OCI-LY7 (cell line): ENCODE data around the gene CLMN. TPM values are rescaled to one million over a fixed set of nuclear protein-coding genes. Genes with fewer than 3 reads are reported as not detected.

ENCODE experiments used
- BruUV-seq: library from RNA; stranded (reverse); fragments of 400-500 nt; replicated peaks from 2 replicates; lab custom pipeline; 2021; lab: Mats Ljungman, UMichigan
- CTCF ChIA-PET: fragments of 300-600 bp; sonication (Branson Sonifier 250); formaldehyde crosslinking; loops from one replicate; lab custom pipeline; 2022; ENCODE audit warnings: antibody characterized with exemption; ENCODE audit not compliant: unreplicated experiment; lab: Charles Lee
- POLR2A ChIA-PET: fragments of 300-600 bp; sonication (Branson Sonifier 250); formaldehyde crosslinking; loops from one replicate; lab custom pipeline; 2022; ENCODE audit warnings: antibody characterized with exemption; lab: Charles Lee
- DNase-seq: peaks from one replicate; pipeline ENCODE4 v3.0.0-alpha.2; 2015; ENCODE audit warnings: low spot score
- H2AFZ ChIP-seq: fragments of 200-600 bp; sonication (generic), shearing (Covaris generic); 2 replicates; pipeline ENCODE4 v1.6.1; 2014; ENCODE audit warnings: mild to moderate bottlenecking, antibody characterized with exemption, low read length, moderate library complexity
- H3K27ac ChIP-seq: fragments of 200-600 bp; sonication (generic); 2 replicates; pipeline ENCODE4 v1.5.1; 2014; ENCODE audit warnings: mixed run types, low read depth, mild to moderate bottlenecking, moderate library complexity, low read length, inconsistent platforms; ENCODE audit not compliant: poor library complexity, severe bottlenecking
- H3K36me3 ChIP-seq: fragments of 200-600 bp; sonication (generic); 2 replicates; pipeline ENCODE4 v1.6.1; 2014; ENCODE audit warnings: mild to moderate bottlenecking, antibody characterized with exemption, low read length, moderate library complexity, mixed read lengths; ENCODE audit not compliant: insufficient read depth
- H3K4me1 ChIP-seq: fragments of 200-600 bp; sonication (generic); 2 replicates; pipeline ENCODE4 v1.5.1; 2014; ENCODE audit warnings: mild to moderate bottlenecking, low read length; ENCODE audit not compliant: insufficient read depth, poor library complexity, severe bottlenecking
- H3K4me2 ChIP-seq: fragments of 200-600 bp; sonication (generic); 2 replicates; pipeline ENCODE4 v1.6.1; 2014; ENCODE audit warnings: mild to moderate bottlenecking, low read length
- H3K4me3 ChIP-seq: fragments of 200-600 bp; sonication (generic); 2 replicates; pipeline ENCODE4 v1.5.1; 2014; ENCODE audit warnings: mild to moderate bottlenecking, low read depth, low read length; ENCODE audit not compliant: poor library complexity, severe bottlenecking
- H3K79me2 ChIP-seq: fragments of 200-600 bp; sonication (generic); 2 replicates; pipeline ENCODE4 v1.6.1; 2016; ENCODE audit warnings: low read depth, mild to moderate bottlenecking, low read length, moderate library complexity, mixed read lengths; ENCODE audit not compliant: insufficient read depth
- H3K9me2 ChIP-seq: fragments of 200-600 bp; sonication (generic); 2 replicates; pipeline ENCODE4 v1.6.1; 2016; ENCODE audit warnings: mild to moderate bottlenecking, low read length, mixed read lengths; ENCODE audit not compliant: insufficient read depth
- H3K9me3 ChIP-seq: fragments of 200-600 bp; sonication (generic); 2 replicates; pipeline ENCODE4 v1.6.1; 2014; ENCODE audit warnings: mild to moderate bottlenecking, mixed run types, low read length, mixed read lengths
- H4K20me1 ChIP-seq: fragments of 200-600 bp; sonication (generic); 2 replicates; pipeline ENCODE4 v1.6.1; 2014; ENCODE audit warnings: mild to moderate bottlenecking, antibody characterized with exemption, low read length, moderate library complexity, mixed read lengths; ENCODE audit not compliant: insufficient read depth
- CTCF ChIP-seq: fragments of 200-600 bp; sonication (generic); conservative IDR thresholded peaks from 2 replicates; pipeline ENCODE4 v1.5.1; 2014; ENCODE audit warnings: mild to moderate bottlenecking, antibody characterized with exemption, low read length, moderate library complexity, mixed read lengths
- EZH2phosphoT487 ChIP-seq: fragments of 200-600 bp; sonication (generic); IDR thresholded peaks from 2 replicates; pipeline ENCODE4 v1.6.1; 2018; ENCODE audit warnings: low read depth, borderline replicate concordance, mild to moderate bottlenecking, mixed run types, antibody characterized with exemption, low read length, moderate library complexity, mixed read lengths
- intact Hi-C: fragments of 100-400 bp; cut with micrococcal nuclease; formaldehyde crosslinking; loops from one replicate; pipeline ENCODE4 v1.10.0; 2022; ENCODE audit not compliant: unreplicated experiment
- total RNA-seq, 2 experiments: library from RNA; depleted of rRNA in 1 of 2; stranded (reverse); fragments of >200 nt in 1 of 2; shearing (Covaris generic) in 1 of 2; gene quantifications; 2 replicates each; pipeline ENCODE4 v1.2.3, GENCODE V29; 2014 to 2022

The CLMN gene
- total RNA-seq, 2 experiments from 2014 or later: 6.8 to 12.0 TPM

- H3K9me3 ChIP-seq: peaks cover 12% of the 10 kb centered on the region; the same call in 1 of the 2 replicates
- H3K79me2 ChIP-seq: no peaks in the 10 kb centered on the region
- peak overlapping the region; percentile 45 for H3K4me3 ChIP-seq
- peak overlapping the region; percentile 69 for H3K27ac ChIP-seq
- peak; percentile 98 for DNase-seq
- CTCF ChIA-PET: interaction anchor here (0.8 to 1.1 kb wide), 2 partner anchors 23 to 37 kb away, joined by 3 read pairs; no protein-coding TSS in a partner anchor
- peak overlapping the region; percentile 71 for H3K4me2 ChIP-seq
- POLR2A ChIA-PET: interaction anchor here (0.8 to 3.4 kb wide), 8 partner anchors 9 to 62 kb away, joined by 3 to 11 read pairs (median 4); partner anchors contain the start of gene CLMN
- TF ChIP-seq CTCF (no peak), EZH2phosphoT487 (no peak)
- no peaks in the 10 kb centered on the region for H3K9me2 ChIP-seq
- peaks cover 47% of the 10 kb centered on the region for H3K4me1 ChIP-seq
- H2AFZ ChIP-seq: no peak overlapping the region; the same call in 1 of the 2 replicates
- no TSS peak for BruUV-seq
- intact Hi-C loops: loop anchor here (1.0 to 5.0 kb wide), 2 partner anchors 170 to 205 kb away; partner anchors contain the start of gene DICER1
- no peaks in the 10 kb centered on the region; the same call in 1 of the 2 replicates for H3K36me3 ChIP-seq
- no peaks in the 10 kb centered on the region for H4K20me1 ChIP-seq
Observed at GRCh38 chr14:95327558-95328374, 8.1 kb upstream of the CLMN start.

GRCh38 chr14:95326987-95327386 is 7.3 kb upstream of the CLMN start:
- BruUV-seq: no TSS peak
- peak overlapping the region; percentile 24; the same call in 1 of the 2 replicates for H2AFZ ChIP-seq
- H3K79me2 ChIP-seq: no peaks in the 10 kb centered on the region
- H3K9me2 ChIP-seq: no peaks in the 10 kb centered on the region
- DNase-seq: peak; percentile 73
- ChIA-PET POLR2A (interaction anchor here (0.6 to 3.4 kb wide), 7 partner anchors 8 to 528 kb away, joined by 3 to 11 read pairs (median 4); partner anchors contain the start of gene CLMN), CTCF (interaction anchor here (0.8 to 1.1 kb wide), 2 partner anchors 22 to 36 kb away, joined by 3 read pairs; no protein-coding TSS in a partner anchor)
- intact Hi-C loops: loop anchor here (1.0 to 5.0 kb wide), 2 partner anchors 170 to 205 kb away; partner anchors contain the start of gene DICER1
- peak overlapping the region; percentile 71 for H3K4me2 ChIP-seq
- H4K20me1 ChIP-seq: no peaks in the 10 kb centered on the region
- peaks cover 12% of the 10 kb centered on the region; the same call in 1 of the 2 replicates for H3K9me3 ChIP-seq
- H3K4me3 ChIP-seq: peak overlapping the region; percentile 45
- peaks cover 48% of the 10 kb centered on the region for H3K4me1 ChIP-seq
- H3K27ac ChIP-seq: peak overlapping the region; percentile 69
- H3K36me3 ChIP-seq: no peaks in the 10 kb centered on the region; the same call in 1 of the 2 replicates
- no peak for TF ChIP-seq CTCF
- TF ChIP-seq EZH2phosphoT487: no peak
